ENCODE data around the gene HTT. TPM values are rescaled to one million over a fixed set of nuclear protein-coding genes. Genes with fewer than 3 reads are reported as not detected.

HTT gene
- total RNA-seq (22.2 TPM), polyA plus RNA-seq (ENCODE audit: insufficient read depth in 1 of 8, insufficient read length in 8 of 8, low replicate concordance in 1 of 8) (10 to 100 TPM; 16.5 to 29.6 (median 22.9) TPM)
- long read RNA-seq, donor 1, partial matches to known transcripts: 0 of 1 reads
- long read RNA-seq, donor 1, other reads (novel, unspliced or antisense): 0 of 1 reads
- long read RNA-seq, donor 2: 0 reads
- long read RNA-seq, donor 3: 0 reads
- long read RNA-seq, donor 4: 0 reads
- long read RNA-seq, donor 5: 0 reads
- long read RNA-seq, donor 6: 0 reads
- long read RNA-seq, donor 7: 0 reads
- long read RNA-seq, donor 8: 0 reads
- long read RNA-seq, donor 9, partial matches to known transcripts: 0 of 1 reads
- long read RNA-seq, donor 9, other reads (novel, unspliced or antisense): 0 of 1 reads
- long read RNA-seq, donor 10, partial matches to known transcripts: 8 of 9 reads
- long read RNA-seq, donor 10, other reads (novel, unspliced or antisense): 0 of 9 reads
- long read RNA-seq, donor 11: 0 reads

DNA sequence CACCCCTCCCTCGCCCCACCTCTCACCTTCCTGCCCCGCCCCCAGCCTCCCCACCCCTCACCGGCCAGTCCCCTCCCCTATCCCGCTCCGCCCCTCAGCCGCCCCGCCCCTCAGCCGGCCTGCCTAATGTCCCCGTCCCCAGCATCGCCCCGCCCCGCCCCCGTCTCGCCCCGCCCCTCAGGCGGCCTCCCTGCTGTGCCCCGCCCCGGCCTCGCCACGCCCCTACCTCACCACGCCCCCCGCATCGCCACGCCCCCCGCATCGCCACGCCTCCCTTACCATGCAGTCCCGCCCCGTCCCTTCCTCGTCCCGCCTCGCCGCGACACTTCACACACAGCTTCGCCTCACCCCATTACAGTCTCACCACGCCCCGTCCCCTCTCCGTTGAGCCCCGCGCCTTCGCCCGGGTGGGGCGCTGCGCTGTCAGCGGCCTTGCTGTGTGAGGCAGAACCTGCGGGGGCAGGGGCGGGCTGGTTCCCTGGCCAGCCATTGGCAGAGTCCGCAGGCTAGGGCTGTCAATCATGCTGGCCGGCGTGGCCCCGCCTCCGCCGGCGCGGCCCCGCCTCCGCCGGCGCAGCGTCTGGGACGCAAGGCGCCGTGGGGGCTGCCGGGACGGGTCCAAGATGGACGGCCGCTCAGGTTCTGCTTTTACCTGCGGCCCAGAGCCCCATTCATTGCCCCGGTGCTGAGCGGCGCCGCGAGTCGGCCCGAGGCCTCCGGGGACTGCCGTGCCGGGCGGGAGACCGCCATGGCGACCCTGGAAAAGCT, at the start of gene HTT, which contains the start of gene HTT-AS:
HTT (plus strand) TSS at position 604 of the 768 bp plus-strand sequence; CDS start at position 749, 145 bp downstream.
HTT-AS (minus strand) TSS at position 461 of the 768 bp plus-strand sequence.
- Histone ChIP-seq H3K27ac (ENCODE audit: low read length) (peak within 1 kb of the TSS; percentile 97), H3K27me3 (ENCODE audit: control insufficient read depth, insufficient read depth, low read length) (no peaks in the 10 kb centered on the region), H3K4me1 (ENCODE audit: control insufficient read depth, insufficient read depth, low read length) (peaks cover 11% of the 10 kb centered on the region), H3K4me3 (ENCODE audit: low read length) (peak within 1 kb of the TSS; percentile 88), H3K36me3 (ENCODE audit: control insufficient read depth, insufficient read depth, low read length) (no peaks in the 10 kb centered on the region), H3K9me3 (replicated peaks; ENCODE audit: control insufficient read depth, low read depth, low read length) (no peaks in the 10 kb centered on the region)
- peak; percentile 98 for DNase-seq
- whole genome bisulfite sequencing (ENCODE audit: insufficient coverage): under 1% methylated on average over 66 of the region's 81 CpGs

DNA sequence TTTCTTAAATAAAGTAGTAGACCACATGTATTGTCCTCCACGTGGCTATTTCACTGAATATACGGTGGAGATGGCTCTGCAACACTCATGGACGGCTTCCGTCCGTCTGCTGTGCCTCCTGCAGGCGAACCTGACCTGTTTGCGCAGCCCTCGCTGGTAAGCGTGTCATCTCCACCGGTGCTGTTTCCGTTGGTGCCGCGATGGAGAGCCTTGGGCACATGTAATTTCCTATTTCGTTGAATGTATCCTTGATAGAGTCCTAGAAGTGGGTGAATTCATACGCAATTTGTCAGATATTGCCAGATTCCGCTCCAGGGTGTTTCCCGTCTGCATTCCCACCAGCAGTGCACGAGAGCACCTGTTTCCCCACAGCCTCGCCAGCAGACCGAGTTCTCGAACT, 48.6 kb upstream of the HTT start:
- H3K27ac ChIP-seq (ENCODE audit: low read length): no peak overlapping the region
- no peaks in the 10 kb centered on the region for H3K36me3 ChIP-seq (ENCODE audit: control insufficient read depth, insufficient read depth, low read length)
- H3K27me3 ChIP-seq (ENCODE audit: control insufficient read depth, insufficient read depth, low read length): no peaks in the 10 kb centered on the region
- H3K4me3 ChIP-seq (ENCODE audit: low read length): no peak overlapping the region
- DNase-seq: no peak
- peaks cover 3% of the 10 kb centered on the region for H3K9me3 ChIP-seq (replicated peaks; ENCODE audit: control insufficient read depth, low read depth, low read length)
- WGBS (ENCODE audit: insufficient coverage): 76% methylated on average over 11 of the region's 21 CpGs
- no peaks in the 10 kb centered on the region for H3K4me1 ChIP-seq (ENCODE audit: control insufficient read depth, insufficient read depth, low read length)

DNA sequence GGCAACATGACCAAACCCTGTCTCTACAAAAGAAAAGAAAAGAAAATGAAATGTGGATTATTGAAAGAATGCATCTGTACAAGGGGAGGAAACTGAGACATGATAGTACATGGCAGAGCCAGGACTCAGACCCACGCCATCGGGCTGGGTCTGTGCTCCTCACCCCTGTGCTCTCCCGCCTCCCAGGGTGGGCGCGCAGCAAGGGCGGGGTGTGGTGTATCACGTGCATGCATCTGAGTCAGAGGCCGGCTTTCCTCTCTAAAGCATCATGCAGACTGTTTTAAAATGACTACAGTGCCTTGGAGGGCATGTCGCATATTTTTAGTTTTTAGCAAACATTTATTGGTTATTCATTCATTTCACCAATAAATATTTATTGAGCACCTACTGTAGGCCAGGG, 47.9 kb upstream of the HTT start:
- no peaks in the 10 kb centered on the region for H3K27me3 ChIP-seq (ENCODE audit: control insufficient read depth, insufficient read depth, low read length)
- peaks cover 3% of the 10 kb centered on the region for H3K9me3 ChIP-seq (replicated peaks; ENCODE audit: control insufficient read depth, low read depth, low read length)
- peaks cover 4% of the 10 kb centered on the region for H3K4me1 ChIP-seq (ENCODE audit: control insufficient read depth, insufficient read depth, low read length)
- DNase-seq: no peak
- no peak overlapping the region for H3K4me3 ChIP-seq (ENCODE audit: low read length)
- no peak overlapping the region for H3K27ac ChIP-seq (ENCODE audit: low read length)
- 87% methylated on average over 6 of the region's 9 CpGs for WGBS (ENCODE audit: insufficient coverage)
- no peaks in the 10 kb centered on the region for H3K36me3 ChIP-seq (ENCODE audit: control insufficient read depth, insufficient read depth, low read length)

DNA sequence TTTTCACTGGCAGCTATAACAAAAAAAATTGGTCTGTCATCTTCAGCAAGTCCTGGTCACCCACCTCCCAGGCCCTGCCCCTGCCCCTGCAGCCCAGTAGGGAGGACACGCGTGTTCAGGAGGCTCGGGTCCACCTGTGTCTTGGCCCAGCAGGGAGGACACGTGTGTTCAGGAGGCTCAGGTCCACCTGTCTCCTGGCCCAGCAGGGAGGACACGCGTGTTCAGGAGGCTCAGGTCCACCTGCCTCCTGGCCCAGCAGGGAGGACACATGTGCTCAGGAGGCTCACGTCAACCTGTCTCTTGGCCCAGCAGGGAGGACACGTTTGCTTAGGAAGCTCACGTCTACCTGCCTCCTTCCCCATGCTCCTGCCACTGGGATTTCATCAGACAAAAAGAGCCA, 45.0 kb upstream of the HTT start:
- Histone ChIP-seq H3K9me3 (replicated peaks; ENCODE audit: control insufficient read depth, low read depth, low read length) (no peaks in the 10 kb centered on the region), H3K4me1 (ENCODE audit: control insufficient read depth, insufficient read depth, low read length) (peaks cover 13% of the 10 kb centered on the region), H3K27ac (ENCODE audit: low read length) (no peak overlapping the region), H3K4me3 (ENCODE audit: low read length) (no peak overlapping the region), H3K27me3 (ENCODE audit: control insufficient read depth, insufficient read depth, low read length) (no peaks in the 10 kb centered on the region), H3K36me3 (ENCODE audit: control insufficient read depth, insufficient read depth, low read length) (no peaks in the 10 kb centered on the region)
- WGBS (ENCODE audit: insufficient coverage): 99% methylated on average over 7 of the region's 9 CpGs
- DNase-seq: no peak

DNA sequence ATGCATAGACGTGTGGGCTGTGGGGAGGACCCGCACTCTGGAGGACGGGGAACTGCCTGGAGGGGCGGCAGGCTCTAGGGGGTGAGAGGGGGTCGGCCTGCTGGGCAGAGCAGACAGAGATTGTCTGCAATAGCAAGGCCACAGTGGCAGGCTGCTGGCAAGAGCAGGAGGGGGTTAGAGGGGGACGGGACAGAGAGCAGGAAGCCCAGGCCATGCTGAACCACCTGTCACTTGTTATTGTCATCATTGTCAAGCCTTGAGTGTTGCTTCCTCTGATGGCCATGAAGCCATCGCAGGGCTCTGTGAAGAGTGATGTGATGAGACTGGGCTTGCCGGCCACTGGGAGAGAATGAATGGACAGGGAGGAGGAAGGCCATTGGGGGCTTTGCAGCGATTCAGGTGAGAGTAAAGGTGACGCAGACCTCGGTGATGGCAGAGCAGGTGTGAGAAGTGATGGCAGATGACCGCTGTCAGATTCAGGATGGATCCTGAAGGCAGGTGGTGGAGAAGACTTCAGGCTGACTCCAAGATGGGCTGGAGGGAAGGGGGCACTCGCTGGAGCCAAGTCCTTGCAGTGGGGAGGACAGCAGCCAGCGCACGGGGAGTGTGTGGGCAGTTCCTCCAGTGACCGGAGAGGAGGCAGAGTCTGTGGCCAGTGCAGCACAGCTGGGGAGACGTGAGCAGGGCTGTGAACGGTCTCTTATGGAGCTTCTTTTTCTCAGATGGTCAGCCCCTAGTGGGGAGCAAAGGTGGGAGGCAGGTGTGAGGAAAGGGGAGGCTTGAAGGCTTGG, 43.7 kb upstream of the HTT start:
- 71% methylated on average over 18 of the region's 18 CpGs for WGBS (ENCODE audit: insufficient coverage)
- DNase-seq: no peak
- Histone ChIP-seq H3K36me3 (ENCODE audit: control insufficient read depth, insufficient read depth, low read length) (no peaks in the 10 kb centered on the region), H3K4me1 (ENCODE audit: control insufficient read depth, insufficient read depth, low read length) (peaks cover 13% of the 10 kb centered on the region), H3K4me3 (ENCODE audit: low read length) (no peak overlapping the region), H3K9me3 (replicated peaks; ENCODE audit: control insufficient read depth, low read depth, low read length) (no peaks in the 10 kb centered on the region), H3K27ac (ENCODE audit: low read length) (no peak overlapping the region), H3K27me3 (ENCODE audit: control insufficient read depth, insufficient read depth, low read length) (no peaks in the 10 kb centered on the region)

DNA sequence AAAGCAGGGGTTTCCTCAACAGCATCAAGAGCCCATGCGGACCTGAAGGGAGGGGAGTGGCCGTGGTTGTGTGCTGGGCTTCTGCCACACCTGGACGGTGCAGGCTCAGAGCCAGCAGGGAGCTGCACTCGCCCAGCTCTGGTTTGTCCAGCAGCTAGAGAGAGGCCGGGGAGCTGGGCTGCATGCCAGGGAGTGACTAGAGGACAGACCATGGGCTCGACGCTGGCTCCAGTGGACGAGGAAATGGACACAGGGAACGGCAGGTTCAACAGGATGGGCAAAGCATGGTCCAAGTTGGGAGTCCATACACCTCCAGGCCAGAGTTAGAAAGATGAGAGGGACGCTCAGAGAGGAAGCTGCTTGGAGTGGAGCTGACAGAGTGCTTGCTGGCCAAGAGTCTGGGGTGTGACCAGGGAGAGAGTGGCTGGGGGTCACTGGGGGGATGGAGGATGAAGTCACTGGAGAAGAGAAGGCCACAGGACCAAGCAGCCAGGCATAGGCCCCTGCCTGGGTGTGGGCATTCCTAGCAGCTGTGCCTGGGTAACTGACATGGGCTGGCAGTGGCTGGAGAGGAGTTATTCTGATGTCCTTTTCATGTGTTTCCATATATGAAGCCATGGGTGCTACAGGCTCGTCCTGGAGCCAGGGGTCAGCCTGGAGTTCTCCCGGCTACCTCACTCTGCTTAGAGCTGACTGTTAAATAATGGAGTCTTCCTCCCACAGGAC, 43.0 kb upstream of the HTT start:
- WGBS (ENCODE audit: insufficient coverage): 46% methylated on average over 10 of the region's 12 CpGs
- H3K27ac ChIP-seq (ENCODE audit: low read length): no peak overlapping the region
- H3K36me3 ChIP-seq (ENCODE audit: control insufficient read depth, insufficient read depth, low read length): no peaks in the 10 kb centered on the region
- no peaks in the 10 kb centered on the region for H3K27me3 ChIP-seq (ENCODE audit: control insufficient read depth, insufficient read depth, low read length)
- DNase-seq: no peak
- no peaks in the 10 kb centered on the region for H3K9me3 ChIP-seq (replicated peaks; ENCODE audit: control insufficient read depth, low read depth, low read length)
- H3K4me3 ChIP-seq (ENCODE audit: low read length): no peak overlapping the region
- H3K4me1 ChIP-seq (ENCODE audit: control insufficient read depth, insufficient read depth, low read length): peaks cover 20% of the 10 kb centered on the region

DNA sequence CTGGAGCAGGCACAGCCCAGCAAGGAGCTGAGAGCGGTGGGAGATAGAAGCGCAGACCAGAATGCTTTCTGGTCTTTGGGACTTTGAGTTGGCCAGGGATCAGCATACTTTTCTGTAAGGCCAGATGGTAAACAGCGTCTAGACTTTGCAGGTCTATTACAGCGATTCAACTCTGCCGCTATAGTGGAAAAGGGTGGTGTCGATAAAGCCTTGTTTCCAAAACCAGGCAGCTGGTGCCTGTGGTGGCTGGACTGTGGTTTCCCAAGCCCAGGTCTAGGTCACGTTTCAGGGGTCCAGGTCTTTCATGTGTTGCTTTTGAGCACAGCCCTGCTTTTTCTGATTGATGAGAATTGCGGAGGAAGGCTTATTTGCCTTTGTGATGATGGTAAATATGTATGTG, 40.2 kb upstream of the HTT start:
- DNase-seq: no peak
- no peak overlapping the region for H3K27ac ChIP-seq (ENCODE audit: low read length)

DNA sequence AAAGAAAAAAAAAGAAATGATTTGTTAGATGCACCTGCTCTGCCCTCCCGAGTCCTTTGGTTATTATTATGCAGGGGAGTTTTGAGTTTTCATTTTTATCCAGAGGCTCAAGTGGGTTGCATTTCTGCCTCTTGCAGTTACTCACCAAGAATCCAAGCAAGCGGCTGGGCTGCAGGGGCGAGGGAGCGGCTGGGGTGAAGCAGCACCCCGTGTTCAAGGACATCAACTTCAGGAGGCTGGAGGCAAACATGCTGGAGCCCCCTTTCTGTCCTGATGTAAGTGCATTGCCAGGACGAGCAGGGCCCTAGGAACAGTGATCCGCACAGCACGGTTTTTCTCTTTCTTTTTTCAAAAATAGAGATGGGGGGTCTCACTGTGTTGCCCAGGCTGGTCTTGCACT, 39.2 kb upstream of the HTT start:
- H3K4me1 ChIP-seq (ENCODE audit: control insufficient read depth, insufficient read depth, low read length): peaks cover 38% of the 10 kb centered on the region
- H3K4me3 ChIP-seq (ENCODE audit: low read length): no peak overlapping the region
- H3K27ac ChIP-seq (ENCODE audit: low read length): no peak overlapping the region
- no peaks in the 10 kb centered on the region for H3K9me3 ChIP-seq (replicated peaks; ENCODE audit: control insufficient read depth, low read depth, low read length)
- no peak for DNase-seq
- WGBS (ENCODE audit: insufficient coverage): 85% methylated on average over 8 of the region's 8 CpGs
- no peaks in the 10 kb centered on the region for H3K36me3 ChIP-seq (ENCODE audit: control insufficient read depth, insufficient read depth, low read length)
- H3K27me3 ChIP-seq (ENCODE audit: control insufficient read depth, insufficient read depth, low read length): no peaks in the 10 kb centered on the region

More for the DNA sequence above, 40.2 kb upstream of the HTT start:
- 65% methylated on average over 7 of the region's 8 CpGs for WGBS (ENCODE audit: insufficient coverage)
- H3K27me3 ChIP-seq (ENCODE audit: control insufficient read depth, insufficient read depth, low read length): no peaks in the 10 kb centered on the region
- H3K4me1 ChIP-seq (ENCODE audit: control insufficient read depth, insufficient read depth, low read length): peaks cover 38% of the 10 kb centered on the region
- no peaks in the 10 kb centered on the region for H3K9me3 ChIP-seq (replicated peaks; ENCODE audit: control insufficient read depth, low read depth, low read length)
- H3K36me3 ChIP-seq (ENCODE audit: control insufficient read depth, insufficient read depth, low read length): no peaks in the 10 kb centered on the region
- no peak overlapping the region for H3K4me3 ChIP-seq (ENCODE audit: low read length)

DNA sequence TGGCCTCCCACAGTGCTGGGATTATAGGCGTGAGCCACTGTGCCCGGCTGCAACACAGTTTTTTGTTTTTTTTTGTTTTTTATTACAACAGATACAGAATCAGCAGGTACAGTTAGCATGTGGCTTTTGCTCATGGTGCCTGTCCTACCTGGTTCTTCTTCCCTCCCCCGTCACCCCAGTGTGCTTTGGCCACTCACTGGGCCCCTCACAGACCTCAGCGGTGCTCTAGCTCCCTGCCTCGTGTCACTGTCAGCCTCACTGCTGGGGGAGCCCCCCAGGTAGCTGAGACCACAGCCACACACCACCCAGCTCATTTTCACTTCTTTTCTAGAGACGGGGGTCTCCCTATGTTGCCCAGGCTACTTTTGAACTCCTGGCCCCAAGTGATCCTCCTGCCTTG, 38.8 kb upstream of the HTT start:
- Histone ChIP-seq H3K27me3 (ENCODE audit: control insufficient read depth, insufficient read depth, low read length) (no peaks in the 10 kb centered on the region), H3K9me3 (replicated peaks; ENCODE audit: control insufficient read depth, low read depth, low read length) (no peaks in the 10 kb centered on the region), H3K4me3 (ENCODE audit: low read length) (no peak overlapping the region), H3K4me1 (ENCODE audit: control insufficient read depth, insufficient read depth, low read length) (peaks cover 41% of the 10 kb centered on the region), H3K36me3 (ENCODE audit: control insufficient read depth, insufficient read depth, low read length) (no peaks in the 10 kb centered on the region), H3K27ac (ENCODE audit: low read length) (no peak overlapping the region)
- WGBS (ENCODE audit: insufficient coverage): 89% methylated on average over 4 of the region's 6 CpGs
- DNase-seq: no peak
